Myocyte (in vitro differentiated cells): ENCODE results near the gene ITGA1. TPM values are rescaled to one million over a fixed set of nuclear protein-coding genes. Genes with fewer than 3 reads are reported as not detected.
A peak's percentile ranks its signal among the peaks of the same experiment; 100 is the strongest.

ENCODE experiments used
- DNase-seq: peaks from one replicate; pipeline ENCODE4 v3.0.0-alpha.2; 2012; ENCODE audit warnings: low read depth
- total RNA-seq: library from RNA; depleted of rRNA; stranded (reverse); fragments of >200 nt; gene quantifications from 2 replicates; pipeline ENCODE4 v1.2.3, GENCODE V29; 2014

ITGA1 gene
- total RNA-seq, 1 donor from 2014 or later = 7.6 TPM

DNA sequence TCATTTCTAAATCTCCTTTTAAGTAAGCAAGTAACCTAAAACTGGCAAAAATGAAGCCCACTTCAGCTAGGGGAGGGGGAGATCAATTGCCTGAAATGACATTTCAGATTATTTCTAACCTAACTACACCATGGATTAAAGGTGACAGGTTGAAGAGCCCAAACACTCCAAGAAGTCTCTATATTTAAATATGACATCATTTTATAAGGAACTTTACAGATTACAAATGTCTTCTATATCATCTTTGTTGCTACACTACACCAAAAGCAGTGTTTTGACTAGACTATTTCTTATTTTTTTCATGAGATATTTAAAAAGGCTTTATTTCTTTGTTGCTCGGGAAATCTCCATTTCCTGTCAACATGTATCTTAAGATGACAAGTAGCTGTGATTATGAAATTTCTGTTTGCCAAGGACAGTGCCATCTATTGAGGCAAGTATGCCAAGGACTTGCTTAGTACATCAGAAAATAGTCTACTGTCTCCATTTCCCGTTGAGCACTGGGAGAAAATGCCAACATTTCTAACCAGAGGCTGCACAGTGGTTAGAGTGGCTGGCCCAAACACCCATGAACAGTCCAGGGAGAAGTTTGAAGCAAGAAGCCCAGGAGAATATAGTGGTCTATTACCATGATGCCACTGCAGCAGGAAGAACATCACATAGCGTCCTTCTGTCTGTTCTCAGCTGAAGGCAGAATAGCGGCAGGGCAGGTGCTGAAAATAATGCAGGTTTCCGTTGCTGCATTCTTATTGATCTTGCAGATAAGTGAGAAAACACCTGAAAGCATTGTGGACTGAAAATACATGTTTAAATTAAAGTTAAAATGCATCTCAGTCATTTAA lies 108.1 kb downstream of the ITGA1 start:
- DNase-seq = peak; percentile 33

DNA sequence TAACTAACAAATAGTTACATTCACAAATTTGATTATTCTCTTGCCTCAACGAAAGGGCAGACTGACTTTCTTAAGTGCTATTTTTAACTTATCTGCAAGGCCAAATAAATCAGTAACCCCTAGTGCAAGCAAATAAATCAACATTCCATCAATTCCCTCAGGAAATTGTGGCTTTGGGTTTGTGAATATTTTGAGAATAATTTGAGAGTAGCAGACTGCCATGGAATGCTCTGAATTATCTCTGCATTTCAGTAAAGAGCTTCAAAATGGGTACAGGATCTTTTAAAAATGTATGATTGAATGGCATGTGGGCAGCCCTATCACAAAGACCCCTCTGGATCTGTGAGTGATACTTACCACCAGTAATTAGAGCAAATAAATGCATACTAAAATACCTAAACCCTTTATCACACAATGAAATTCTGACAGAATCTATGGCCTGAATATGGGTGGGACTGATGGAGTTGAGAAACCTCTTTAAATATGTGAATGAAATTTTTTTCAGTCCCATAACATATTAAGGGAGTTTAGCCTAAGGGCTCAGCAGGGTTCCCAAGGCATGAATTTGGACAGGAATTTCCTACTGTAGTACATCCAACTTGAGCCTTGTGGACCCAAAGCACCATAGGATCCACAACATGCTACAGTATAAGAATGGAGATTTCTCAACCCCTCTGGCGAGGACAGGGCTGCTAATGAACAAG lies 109.0 kb downstream of the ITGA1 start:
- peak; percentile 70 for DNase-seq

DNA sequence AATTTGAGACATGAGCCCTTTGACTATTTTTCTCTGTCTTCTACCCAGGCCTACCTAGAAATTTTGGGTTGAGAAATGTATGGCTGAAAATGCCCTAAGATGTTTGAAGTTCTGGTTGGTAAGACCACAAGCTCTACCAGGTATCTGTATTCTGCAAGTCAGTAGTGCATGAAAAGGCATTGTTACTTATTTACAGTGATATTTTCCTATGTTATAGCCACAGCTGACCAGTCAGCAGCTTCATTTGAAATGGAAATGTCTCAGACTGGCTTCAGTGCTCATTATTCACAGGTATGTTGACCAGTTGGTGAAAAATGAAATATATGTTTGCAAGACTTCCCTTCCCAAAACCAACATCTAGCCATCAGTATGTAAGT lies 109.5 kb downstream of the ITGA1 start:
- no peak for DNase-seq

DNA sequence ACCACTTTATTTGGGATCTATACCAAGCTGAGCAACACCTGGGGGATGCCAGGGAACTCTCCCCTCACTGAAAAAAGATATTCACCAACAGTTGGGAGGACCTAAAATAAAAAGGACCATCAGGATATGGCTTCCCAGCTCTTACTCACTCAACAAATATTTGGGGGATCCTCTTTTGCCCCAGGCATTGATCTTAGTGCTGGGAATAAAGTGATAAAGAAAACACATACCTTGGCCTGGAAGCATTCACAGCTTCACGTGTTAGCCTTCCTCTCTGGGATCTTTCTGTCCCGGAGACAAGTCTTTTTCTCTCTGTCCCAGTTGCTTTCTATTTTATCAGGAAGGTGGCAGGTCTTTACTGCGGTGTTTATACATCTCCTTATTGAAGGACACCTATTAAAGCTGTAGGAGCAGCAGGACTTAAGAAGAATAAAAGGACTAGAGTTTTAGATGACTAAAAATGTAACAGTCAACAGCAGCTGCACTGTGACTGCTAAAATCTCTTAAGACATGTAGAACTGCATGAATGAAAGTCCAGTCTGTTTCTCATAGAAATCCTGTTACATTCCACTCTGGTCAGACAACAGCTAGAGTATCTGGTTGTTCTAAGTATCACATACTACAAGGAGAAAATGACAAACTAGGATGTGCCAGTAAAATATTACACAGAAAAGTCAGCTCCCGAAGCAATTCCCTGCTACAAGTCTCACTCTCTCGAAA lies 111.4 kb downstream of the ITGA1 start:
- DNase-seq = peak; percentile 70

DNA sequence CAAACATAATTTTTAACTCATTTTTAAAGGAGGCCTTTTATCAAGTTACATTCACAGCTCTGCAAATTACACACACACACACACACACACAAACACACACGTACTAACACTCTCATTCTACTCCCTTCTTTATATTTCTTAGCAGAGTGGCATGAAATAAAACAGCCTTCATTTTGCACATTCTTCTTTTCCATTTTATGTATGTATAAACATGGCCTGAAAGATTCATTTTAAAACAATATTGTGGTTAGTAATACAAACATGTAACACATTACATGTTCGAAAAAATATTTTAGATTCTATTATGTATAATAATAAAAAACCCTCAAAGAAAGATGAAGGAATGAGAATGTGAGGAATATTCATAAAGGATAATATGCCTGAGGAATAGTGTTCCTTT lies 115.4 kb downstream of the ITGA1 start:
- no peak for DNase-seq

DNA sequence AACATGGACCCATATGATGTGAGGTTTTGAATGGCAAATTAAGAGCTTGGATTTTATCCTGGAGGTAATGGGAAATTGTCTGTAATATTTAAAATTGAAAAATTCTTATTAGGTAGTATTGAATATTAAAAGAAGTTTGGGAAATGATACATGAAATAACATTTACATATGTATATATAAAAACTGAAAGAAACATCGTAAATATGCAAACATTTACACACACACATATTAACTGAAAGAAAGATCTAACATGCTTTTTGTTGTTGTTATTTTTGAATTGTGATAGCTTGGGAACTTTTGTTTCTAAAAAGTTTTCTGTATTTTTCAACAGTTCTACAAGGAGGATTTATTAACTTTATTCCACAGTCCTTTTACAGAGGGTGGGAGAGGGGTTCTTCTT lies 118.6 kb downstream of the ITGA1 start:
- DNase-seq = no peak

DNA sequence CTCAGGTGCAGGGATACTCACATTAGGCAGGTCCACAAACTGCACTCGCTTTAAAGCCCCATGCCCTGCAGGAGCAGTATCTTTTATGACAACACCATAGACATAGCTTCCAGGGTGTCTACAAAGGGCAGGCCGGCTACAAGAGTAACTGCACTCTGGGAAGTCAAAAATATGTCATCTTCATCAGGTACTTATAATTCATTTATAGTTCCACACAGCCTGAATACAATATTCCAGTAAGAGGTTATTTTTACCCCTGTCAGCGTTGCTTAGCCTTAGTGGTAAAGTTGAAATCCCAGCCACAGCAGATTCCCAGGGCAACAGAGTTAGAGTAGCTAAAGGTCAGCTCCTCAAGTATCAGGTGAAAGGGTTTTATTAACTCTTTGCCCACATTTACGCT lies 119.1 kb downstream of the ITGA1 start:
- DNase-seq = no peak

DNA sequence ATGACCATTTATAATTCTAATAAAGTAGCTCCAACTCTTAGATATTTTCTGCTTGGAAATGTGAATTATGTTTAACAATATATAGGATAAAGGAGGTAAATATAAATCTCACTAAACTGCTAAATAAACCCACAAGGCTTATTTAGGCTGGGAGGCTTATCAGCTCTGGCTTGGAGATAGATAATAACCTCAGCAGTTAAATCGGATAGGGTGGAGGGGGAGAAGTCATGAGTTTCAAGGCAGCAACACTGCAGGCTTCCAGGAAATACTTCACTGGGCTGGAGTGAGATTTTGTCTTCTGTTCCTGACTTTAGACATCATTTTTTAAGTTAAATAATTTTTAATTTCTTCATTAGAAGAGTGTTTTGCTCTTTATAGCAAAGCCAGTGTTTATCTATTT lies 121.5 kb downstream of the ITGA1 start:
- DNase-seq = no peak

DNA sequence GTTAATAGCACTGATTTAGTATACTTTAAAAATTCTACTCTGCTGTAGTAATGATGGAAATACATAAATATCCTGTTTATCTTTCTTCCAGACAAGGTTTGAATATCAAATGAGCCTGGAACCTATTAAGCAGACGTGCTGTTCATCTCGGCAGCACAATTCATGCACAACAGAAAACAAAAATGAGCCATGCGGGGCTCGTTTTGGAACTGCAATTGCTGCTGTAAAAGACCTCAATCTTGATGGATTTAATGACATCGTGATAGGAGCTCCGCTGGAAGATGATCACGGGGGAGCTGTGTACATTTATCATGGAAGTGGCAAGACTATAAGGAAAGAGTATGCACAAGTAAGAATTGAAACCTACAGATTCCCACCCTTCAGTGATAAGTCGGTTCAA lies 122.4 kb downstream of the ITGA1 start:
- no peak for DNase-seq

DNA sequence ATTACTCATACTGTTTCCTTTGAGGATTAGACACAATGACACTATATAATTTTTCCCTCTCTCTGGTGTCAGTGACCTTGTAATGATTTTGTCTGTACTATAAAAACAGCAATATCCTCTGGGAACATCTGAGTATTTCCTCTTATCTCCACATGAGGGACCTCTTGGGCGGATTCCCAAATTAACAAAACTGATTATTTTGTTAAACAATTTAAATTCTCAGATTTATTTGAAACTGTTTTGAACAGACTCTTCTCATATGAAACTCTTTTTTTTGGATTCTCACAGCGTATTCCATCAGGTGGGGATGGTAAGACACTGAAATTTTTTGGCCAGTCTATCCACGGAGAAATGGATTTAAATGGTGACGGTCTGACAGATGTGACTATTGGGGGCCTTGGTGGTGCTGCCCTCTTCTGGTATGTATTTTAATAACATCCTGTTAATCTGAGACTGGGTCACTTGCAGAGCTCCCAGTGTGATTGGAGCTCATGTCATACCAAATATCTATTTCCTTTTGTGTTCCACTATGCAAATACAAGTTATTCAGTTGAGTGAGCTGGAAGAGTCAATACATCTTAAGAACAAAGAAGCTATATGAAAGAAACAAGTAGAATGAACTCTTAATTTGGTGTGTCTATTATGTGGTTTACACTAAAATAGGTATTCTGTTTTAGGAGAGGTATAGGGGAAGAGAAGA lies 127.6 kb downstream of the ITGA1 start:
- DNase-seq = peak; percentile 86

DNA sequence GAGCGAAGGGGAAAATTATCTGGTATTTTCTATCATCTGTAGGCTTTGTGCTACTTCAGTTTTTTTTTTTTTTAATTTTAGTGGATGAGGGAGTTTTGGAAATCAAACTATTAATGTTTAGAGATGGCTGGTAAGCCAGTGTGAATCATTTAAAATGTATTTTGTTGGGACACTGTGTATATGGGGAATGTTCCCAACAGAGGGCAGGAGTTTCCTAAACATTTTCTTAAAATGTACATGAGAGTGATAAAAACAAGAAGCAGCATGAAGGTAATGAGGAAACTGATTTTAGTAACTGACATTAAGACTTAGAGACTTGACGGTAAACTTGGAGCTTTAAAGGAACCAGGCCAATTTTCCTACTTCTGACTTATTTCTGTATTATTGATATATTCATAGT lies 133.2 kb downstream of the ITGA1 start:
- no peak for DNase-seq

DNA sequence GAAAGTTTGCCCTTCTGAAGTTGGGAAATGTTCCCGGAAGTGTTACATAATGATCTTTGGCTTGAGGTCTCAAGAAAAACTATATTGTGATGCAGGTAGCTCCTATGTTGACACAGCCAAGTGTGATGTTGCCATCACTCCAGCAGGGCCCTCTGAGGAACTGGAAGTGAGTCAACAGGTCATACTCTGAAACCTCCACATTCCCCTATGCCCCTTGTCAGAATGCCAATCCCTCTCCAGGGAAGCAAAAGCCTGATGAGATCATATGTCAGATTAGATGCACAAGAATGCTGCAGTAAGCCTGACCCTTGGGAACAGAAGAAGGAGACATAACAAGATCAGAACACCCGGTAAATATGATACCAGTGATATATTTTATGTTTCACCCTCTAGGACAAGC lies 134.7 kb downstream of the ITGA1 start:
- peak; percentile 92 for DNase-seq

DNA sequence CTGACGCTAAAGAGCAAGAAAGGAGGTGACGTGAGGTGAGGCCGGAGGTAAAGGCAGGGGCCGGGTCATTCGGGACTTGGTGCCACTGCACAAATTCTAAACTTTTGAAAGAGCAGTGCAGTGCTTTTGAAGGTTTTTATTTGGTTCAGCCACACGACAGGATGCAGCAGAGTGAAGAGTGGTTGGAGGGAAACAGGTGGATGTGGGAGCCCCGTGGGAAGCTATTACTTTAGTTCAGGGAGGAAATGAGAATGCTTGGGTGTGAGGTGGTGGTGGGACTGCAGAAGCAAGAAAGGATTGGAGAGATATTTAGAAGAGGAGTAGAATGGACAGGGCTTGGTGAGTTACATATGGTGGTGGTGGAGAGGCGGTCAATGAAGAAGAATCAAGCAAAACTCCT lies 136.7 kb downstream of the ITGA1 start:
- no peak for DNase-seq

DNA sequence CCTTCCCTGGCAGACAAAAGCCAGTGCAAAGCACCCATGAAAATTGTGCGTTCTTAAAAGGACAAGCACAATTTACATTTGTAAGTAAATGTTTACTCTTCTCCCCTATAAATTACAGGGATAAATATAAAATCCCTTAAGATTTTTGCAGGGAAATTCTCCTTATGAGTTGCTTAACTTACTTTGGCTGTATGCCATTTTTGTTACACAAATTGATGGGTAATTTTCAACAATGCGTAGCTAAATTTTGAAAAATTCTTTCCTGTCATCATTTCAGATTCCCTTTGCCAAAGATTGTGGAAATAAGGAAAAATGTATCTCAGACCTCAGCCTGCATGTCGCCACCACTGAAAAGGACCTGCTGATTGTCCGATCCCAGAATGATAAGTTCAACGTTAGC lies 137.3 kb downstream of the ITGA1 start:
- no peak for DNase-seq

DNA sequence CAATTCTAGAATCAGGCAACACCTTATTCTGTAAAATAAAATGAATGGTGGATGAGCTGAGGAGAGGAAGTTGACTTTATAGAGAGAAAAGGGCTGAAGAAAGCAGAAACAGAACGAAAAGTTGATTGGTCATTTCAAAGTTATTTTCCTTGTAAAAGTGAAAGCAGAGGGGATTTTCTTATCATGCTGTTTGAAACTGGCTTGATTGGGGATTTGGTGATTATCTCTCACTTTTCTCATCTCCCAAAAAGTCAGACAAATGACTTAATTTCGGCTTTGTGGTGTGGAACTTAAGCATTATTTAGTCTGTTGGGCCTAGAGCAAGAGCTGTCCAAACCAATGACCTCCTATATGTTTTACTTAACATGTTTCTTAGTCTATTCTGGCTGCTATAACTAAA lies 141.0 kb downstream of the ITGA1 start:
- DNase-seq = no peak

DNA sequence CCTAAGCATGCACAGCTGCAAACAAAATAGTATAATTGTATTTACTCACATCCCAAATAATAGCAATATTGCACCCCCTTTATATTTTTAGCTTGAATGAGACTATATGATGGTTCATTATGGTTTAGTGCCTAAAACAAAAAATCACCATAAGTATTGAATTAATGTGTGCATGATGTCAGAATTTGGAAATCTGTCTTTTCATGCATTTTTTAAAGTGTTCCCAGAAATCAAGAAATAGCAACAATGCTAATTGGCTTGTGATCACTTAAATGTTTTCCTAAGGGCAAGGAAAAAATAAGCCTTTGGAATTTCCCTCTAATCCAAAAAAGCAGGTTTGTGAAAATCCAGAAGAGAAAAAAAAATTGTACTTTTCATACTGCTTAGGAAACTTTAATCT lies 150.5 kb downstream of the ITGA1 start:
- DNase-seq = no peak

DNA sequence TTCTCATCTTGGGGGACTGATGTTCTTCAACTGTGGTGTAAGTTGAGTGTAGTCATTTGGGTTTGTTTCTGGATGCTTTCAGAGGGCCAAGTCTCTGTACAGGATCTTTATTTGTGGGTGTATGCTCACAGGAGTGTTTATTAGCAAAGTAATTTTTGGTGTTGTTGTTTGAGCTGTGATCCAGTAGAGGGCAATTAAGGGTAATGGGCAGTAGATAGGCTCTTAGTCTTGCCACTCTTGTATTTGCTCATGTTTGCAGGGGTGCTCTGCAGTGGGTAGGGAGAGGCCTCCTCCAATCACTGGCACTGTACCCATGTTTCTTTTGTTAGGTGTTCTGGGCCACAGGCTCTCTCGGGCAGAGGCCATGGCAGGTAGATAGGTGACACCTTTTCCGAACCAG lies 155.6 kb downstream of the ITGA1 start:
- DNase-seq = no peak

DNA sequence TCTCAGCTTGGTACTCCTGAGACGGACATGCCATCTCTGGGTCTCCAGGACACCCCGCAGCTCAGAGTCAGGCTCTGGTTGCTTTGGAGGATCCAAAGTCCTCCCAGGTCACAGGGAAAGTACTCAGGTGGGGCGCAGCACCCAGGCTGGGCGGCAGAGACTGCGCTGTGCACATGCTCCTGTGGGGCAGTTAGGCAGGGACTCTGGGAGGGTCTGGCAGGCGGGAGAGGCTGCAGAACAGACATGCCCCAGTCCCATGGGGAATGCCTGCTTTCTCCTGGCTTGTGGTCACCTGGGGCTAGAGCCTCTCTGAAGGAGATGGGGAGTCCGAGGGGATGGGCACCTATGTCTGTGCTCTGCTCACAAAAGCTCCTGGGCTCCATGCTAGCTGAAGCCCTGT lies 156.1 kb downstream of the ITGA1 start:
- DNase-seq = no peak

DNA sequence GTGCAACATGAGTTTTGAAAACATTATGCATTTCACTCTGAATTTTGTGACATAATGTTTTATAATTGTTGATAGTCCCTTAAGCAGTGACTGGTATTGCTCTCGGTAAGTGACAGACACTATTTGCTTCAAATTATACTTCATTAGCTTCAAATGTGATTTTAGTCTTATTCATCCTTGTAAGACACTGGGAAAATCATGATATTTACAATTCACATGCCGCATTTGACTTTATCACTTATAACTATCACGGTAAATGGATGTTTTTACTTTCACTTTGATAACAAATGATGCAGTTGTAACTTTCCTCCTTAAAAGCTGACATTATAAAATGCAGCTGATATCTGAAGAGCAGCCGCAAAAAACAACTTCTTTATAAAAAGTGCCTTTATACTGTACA lies 157.3 kb downstream of the ITGA1 start:
- DNase-seq = peak; percentile 11

DNA sequence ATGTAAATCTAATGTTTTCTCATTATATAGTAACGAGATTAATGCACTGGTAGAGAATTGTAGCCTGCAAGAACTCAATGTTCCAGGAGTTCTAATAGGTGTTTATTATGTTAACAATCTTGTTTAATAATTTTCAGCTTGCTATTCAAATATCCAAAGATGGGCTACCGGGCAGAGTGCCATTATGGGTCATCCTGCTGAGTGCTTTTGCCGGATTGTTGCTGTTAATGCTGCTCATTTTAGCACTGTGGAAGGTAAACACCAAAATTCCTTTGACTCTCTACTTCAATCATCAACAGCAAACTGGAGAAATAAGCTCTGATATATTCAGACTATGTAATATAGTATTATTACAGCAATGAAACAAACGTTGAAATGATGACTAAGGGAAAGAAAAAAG lies 159.5 kb downstream of the ITGA1 start:
- DNase-seq = no peak

DNA sequence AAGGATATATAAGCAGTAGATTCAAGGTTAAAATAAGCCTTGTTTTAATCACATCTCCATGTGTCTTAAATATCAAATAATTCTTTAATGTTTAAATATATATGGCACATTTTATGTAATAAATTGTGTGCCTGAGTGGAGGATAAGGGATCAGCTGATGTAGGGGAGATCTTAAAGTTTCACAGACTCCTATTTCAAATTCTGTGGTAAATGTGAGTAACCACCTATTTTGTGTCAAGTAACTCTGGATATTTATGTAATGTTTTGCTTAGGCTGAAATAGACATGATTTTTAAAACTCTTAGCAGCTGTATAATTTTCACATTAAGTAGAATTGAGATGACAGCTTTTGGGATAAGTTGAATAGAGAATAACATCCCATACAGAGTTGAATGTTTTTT lies 160.1 kb downstream of the ITGA1 start:
- DNase-seq = no peak
